ENCODE results near the gene WNT2. TPM values are rescaled to one million over a fixed set of nuclear protein-coding genes. Genes with fewer than 3 reads are reported as not detected.

WNT2 gene
- total and polyA plus RNA-seq, 2 of the 4 experiments (the other 2 are of a cell fraction): 1.8 to 1.9 TPM

DNA sequence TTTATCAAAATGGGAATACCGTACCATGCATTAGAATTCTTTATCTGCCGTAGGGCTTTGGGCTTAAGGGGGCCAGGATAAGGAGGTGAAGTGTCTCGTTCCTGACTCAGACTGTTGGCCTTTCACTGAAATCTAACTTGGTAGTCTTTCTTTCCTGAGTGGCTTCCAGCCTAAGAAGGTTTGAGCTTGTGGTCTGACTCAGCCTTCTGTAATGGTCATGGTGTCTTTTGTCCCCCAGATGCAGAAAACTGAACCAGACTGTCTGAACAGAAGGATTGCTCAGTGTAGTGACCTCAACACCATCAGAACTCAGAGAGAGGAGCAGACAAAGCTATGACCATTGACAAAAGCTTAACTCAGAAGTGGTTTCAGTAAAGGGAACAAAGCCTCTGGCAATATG lies 39.5 kb downstream of the WNT2 start:
- ChIA-PET CTCF (no interaction called here), POLR2A (ENCODE audit: unreplicated experiment) (interaction anchor here (0.6 kb wide), 1 partner anchor 54 kb away, joined by 4 read pairs; no protein-coding TSS in a partner anchor)
- peak overlapping the region; percentile 84 for H2BK120ac ChIP-seq (ENCODE audit: low read depth, low read length)
- peaks cover 24% of the 10 kb centered on the region for H3K9me1 ChIP-seq (ENCODE audit: insufficient read depth, low read length)
- ATAC-seq (ENCODE audit: low read depth) (peak; percentile 69), DNase-seq (peak; percentile 93)
- H3K9ac ChIP-seq (ENCODE audit: low read depth, low read length): no peak overlapping the region
- no peak overlapping the region for H3K4me2 ChIP-seq (ENCODE audit: low read depth, low read length)
- peak overlapping the region; percentile 72; the same call in 1 of the 2 replicates for H3K27ac ChIP-seq (ENCODE audit: insufficient read depth, low read length)
- TF ChIP-seq, protein P1, sequence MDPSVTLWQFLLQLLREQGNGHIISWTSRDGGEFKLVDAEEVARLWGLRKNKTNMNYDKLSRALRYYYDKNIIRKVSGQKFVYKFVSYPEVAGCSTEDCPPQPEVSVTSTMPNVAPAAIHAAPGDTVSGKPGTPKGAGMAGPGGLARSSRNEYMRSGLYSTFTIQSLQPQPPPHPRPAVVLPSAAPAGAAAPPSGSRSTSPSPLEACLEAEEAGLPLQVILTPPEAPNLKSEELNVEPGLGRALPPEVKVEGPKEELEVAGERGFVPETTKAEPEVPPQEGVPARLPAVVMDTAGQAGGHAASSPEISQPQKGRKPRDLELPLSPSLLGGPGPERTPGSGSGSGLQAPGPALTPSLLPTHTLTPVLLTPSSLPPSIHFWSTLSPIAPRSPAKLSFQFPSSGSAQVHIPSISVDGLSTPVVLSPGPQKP (IDR thresholded peaks at IDR 0.05; ENCODE audit: borderline replicate concordance, low read depth, low read length): no peak
- TF ChIP-seq FOS (IDR thresholded peaks at IDR 0.05; ENCODE audit: low read depth, low read length): peak; percentile 58
- TF ChIP-seq MAFK (IDR thresholded peaks at IDR 0.05; ENCODE audit: low read depth, low read length): 0 out of 2 replicates have a peak, but pooled peaks have one; percentile 31
- peak; percentile 35; the same call in 1 of the 2 replicates for TF ChIP-seq CEBPB (IDR thresholded peaks at IDR 0.05; ENCODE audit: low read depth, low read length)
- TF ChIP-seq RCOR1 (IDR thresholded peaks at IDR 0.05; ENCODE audit: insufficient replicate concordance, low read length): no peak
- peaks cover 22% of the 10 kb centered on the region for H3K4me1 ChIP-seq (ENCODE audit: control insufficient read depth, insufficient read depth, low read length)
- H2AK5ac ChIP-seq (ENCODE audit: low read depth, low read length): peak overlapping the region; percentile 85; the same call in 1 of the 2 replicates
- intact Hi-C loops (cut with micrococcal nuclease): no loop called here
- H2BK5ac ChIP-seq (ENCODE audit: low read depth, low read length, poor library complexity, severe bottlenecking): peak overlapping the region; percentile 88
- peak overlapping the region; percentile 13 for H3K23ac ChIP-seq (ENCODE audit: low read depth, low read length)
- H2AFZ ChIP-seq (replicated peaks; ENCODE audit: low read length, poor library complexity): peak overlapping the region; percentile 71
- peak overlapping the region; percentile 9; the same call in 2 of the 3 replicates for H2BK15ac ChIP-seq (ENCODE audit: low read depth, low read length)
- 0% methylated on average over 1 of the region's 3 CpGs; no CpG with 5 or more reads in 1 of the 2 experiments for WGBS, 2 experiments (ENCODE audit: extremely low coverage in 2 of 2, insufficient read length in 1 of 2)
- peak overlapping the region; percentile 81 for H3K14ac ChIP-seq (replicated peaks; ENCODE audit: low read depth, low read length)
- H3K36me3 ChIP-seq (ENCODE audit: control insufficient read depth, insufficient read depth, low read length): no peaks in the 10 kb centered on the region
- dilution Hi-C loops (cut with HindIII; ENCODE audit: low sequenced_read_pairs, unreplicated experiment): no loop called here
- BruUV-seq (replicated peaks): no TSS peak
- H3K4me3 ChIP-seq (ENCODE audit: insufficient read depth, low read depth, low read length): no peak overlapping the region
- peak overlapping the region; percentile 95 for H2BK20ac ChIP-seq (ENCODE audit: low read depth, low read length)
- peak overlapping the region; percentile 93 for H4K91ac ChIP-seq (ENCODE audit: insufficient read depth, low read depth, low read length)
- H3K4ac ChIP-seq (ENCODE audit: low read depth, low read length): peak overlapping the region; percentile 87
- no peak overlapping the region for H2AK9ac ChIP-seq (replicated peaks; ENCODE audit: low read depth, low read length, poor library complexity)
- H3K18ac ChIP-seq (ENCODE audit: low read depth, low read length): peak overlapping the region; percentile 92
- H3K9me3 ChIP-seq (ENCODE audit: control insufficient read depth, insufficient read depth, low read length): no peaks in the 10 kb centered on the region
- peak overlapping the region; percentile 48 to 78; a peak in 3 of 4 replicates for H4K8ac ChIP-seq (ENCODE audit: low read depth in 2 of 2, low read length in 2 of 2)
- no peaks in the 10 kb centered on the region for H3K79me1 ChIP-seq (ENCODE audit: low read depth in 1 of 2, low read length in 2 of 2)
- in situ Hi-C loops (cut with MboI; ENCODE audit: low sequenced_read_pairs): no loop called here
- peak overlapping the region; percentile 94 for H4K5ac ChIP-seq (ENCODE audit: low read depth, low read length)
- H4K20me1 ChIP-seq (ENCODE audit: insufficient read depth, low read length): no peaks in the 10 kb centered on the region
- H3K56ac ChIP-seq (ENCODE audit: extremely low read depth, insufficient read depth, low read length): peak overlapping the region; percentile 37; the same call in 1 of the 2 replicates
- no peaks in the 10 kb centered on the region for H3K27me3 ChIP-seq (ENCODE audit: control insufficient read depth, insufficient read depth, low read length)
